Uterus (tissue), 2 donors: ENCODE results near the gene ITGB1.

Source experiments
- CTCF ChIP-seq, 4 experiments: fragments of 200-600 bp in 2 of 4; fragments of 450-650 bp in 2 of 4; sonication (generic) in 2 of 4; IDR thresholded peaks; one replicate each; pipeline ENCODE4 v1.5.1; 2016 to 2019; ENCODE audit warnings: antibody characterized with exemption in 4 of 4, mild to moderate bottlenecking in 2 of 4, moderate library complexity in 1 of 4
- POLR2A ChIP-seq, 2 donors: fragments of 450-650 bp; IDR thresholded peaks; one replicate each; pipeline ENCODE4 v1.6.1; 2016; ENCODE audit warnings: antibody characterized with exemption in 2 of 2, mild to moderate bottlenecking in 1 of 2, moderate library complexity in 1 of 2

- TF ChIP-seq CTCF (IDR thresholded peaks at IDR 0.05) (no peak), POLR2A (IDR thresholded peaks at IDR 0.05) (no peak)
Observed at GRCh38 chr10:32932225-32932729, 25.8 kb downstream of the ITGB1 start.
